Lower leg skin (tissue), 3 donors: ENCODE measurements around the gene SIK2.

ENCODE experiments used
- CTCF ChIP-seq, 3 donors: fragments of 450-650 bp; IDR thresholded peaks; one replicate each; pipeline ENCODE4 v1.5.1; 2016; ENCODE audit warnings: antibody characterized with exemption in 3 of 3, mild to moderate bottlenecking in 3 of 3, moderate library complexity in 2 of 3
- POLR2A ChIP-seq, 2 donors: fragments of 450-650 bp; IDR thresholded peaks; one replicate each; pipeline ENCODE4 v1.6.1; 2016 to 2017; ENCODE audit warnings: antibody characterized with exemption in 2 of 2, mild to moderate bottlenecking in 1 of 2, moderate library complexity in 1 of 2

GRCh38 chr11:111749646-111750045, 147.4 kb downstream of the SIK2 start:
- no peak for TF ChIP-seq CTCF (IDR thresholded peaks at IDR 0.05)
- TF ChIP-seq POLR2A (IDR thresholded peaks at IDR 0.05), result no peak
